ENCODE results near the gene OSBPL6. TPM values are rescaled to one million over a fixed set of nuclear protein-coding genes. Genes with fewer than 3 reads are reported as not detected.
A peak's percentile ranks its signal among the peaks of the same experiment; 100 is the strongest.
"Not testable (repeated sequence)": the region's sequence is repeated elsewhere in the genome, so short reads cannot be mapped to it uniquely, and the experiment has no call there.

Gene OSBPL6
- total RNA-seq, 4 donors from 2014 or later: 11.6 to 51.1 (median 40.7) TPM

DNA sequence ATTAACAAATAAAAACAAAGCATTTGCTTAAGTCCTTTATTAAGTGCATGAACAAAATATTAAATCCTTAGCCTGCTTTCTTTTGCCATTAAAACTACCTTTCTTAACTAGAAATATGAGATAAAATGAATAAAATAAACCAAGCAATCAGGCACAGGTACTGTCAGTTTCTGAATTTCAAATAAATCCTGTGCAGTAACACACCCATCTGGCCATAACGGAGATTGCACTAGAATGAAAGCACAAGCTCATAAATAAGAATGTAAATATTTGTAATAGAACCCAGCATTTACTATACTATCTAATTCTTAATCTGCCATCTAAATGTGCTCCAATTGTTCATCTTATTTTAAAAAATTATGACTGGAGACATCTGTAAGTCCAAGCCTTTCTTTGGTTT, 224.8 kb downstream of the OSBPL6 start:
- Histone ChIP-seq H3K4me1 (peaks cover 8 to 10% of the 10 kb centered on the region in 2 donors), H3K27ac (no peak overlapping the region), H3K9me3 (no peaks in the 10 kb centered on the region), H3K36me3 (no peaks in the 10 kb centered on the region), H3K27me3 (no peaks in the 10 kb centered on the region), H3K4me3 (no peak overlapping the region)
- intact Hi-C loops (cut with DNase I; ENCODE audit: low total_unique reads) (no loop called here), in situ Hi-C loops (cut with MboI; ENCODE audit: low sequenced_read_pairs in 4 of 4) (no loop called here)
- DNase-seq: no peak
- TF ChIP-seq POLR2A (IDR thresholded peaks at IDR 0.05): no peak
- TF ChIP-seq, protein P1, sequence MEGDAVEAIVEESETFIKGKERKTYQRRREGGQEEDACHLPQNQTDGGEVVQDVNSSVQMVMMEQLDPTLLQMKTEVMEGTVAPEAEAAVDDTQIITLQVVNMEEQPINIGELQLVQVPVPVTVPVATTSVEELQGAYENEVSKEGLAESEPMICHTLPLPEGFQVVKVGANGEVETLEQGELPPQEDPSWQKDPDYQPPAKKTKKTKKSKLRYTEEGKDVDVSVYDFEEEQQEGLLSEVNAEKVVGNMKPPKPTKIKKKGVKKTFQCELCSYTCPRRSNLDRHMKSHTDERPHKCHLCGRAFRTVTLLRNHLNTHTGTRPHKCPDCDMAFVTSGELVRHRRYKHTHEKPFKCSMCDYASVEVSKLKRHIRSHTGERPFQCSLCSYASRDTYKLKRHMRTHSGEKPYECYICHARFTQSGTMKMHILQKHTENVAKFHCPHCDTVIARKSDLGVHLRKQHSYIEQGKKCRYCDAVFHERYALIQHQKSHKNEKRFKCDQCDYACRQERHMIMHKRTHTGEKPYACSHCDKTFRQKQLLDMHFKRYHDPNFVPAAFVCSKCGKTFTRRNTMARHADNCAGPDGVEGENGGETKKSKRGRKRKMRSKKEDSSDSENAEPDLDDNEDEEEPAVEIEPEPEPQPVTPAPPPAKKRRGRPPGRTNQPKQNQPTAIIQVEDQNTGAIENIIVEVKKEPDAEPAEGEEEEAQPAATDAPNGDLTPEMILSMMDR (IDR thresholded peaks at IDR 0.05 in 4 of 5, conservative IDR thresholded peaks at IDR 0.05 in 1 of 5): peak in 1 of 5 experiments; percentile 10
- no peak for ATAC-seq

DNA sequence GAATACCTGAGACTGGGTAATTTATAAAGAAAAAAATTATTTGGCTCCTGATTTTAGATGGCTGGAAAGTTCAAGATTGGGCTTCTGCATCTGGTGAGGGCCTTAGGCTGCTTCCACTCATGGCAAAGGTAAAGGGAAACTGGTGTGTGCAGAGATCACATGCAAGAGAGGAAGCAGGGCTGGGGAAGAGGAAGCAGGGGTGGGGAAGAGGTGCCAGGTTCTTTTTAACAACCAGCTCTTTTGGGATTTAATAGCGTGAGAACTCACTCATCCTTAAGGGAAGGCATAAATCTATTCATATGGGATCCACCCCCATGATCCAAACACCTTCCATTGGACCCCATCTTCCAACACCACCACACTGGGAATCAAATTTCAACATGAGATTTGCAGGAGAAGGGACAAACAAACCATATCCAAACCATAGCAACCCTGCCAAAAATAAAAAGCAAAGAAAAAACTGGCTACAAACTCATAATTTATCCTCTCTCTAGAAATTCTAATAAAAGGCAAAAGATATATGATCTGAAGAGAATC, 226.2 kb downstream of the OSBPL6 start:
- intact Hi-C loops (cut with DNase I; ENCODE audit: low total_unique reads): no loop called here
- Histone ChIP-seq H3K4me3 (no peak overlapping the region), H3K4me1 (no peaks in the 10 kb centered on the region), H3K9me3 (no peaks in the 10 kb centered on the region), H3K36me3 (no peaks in the 10 kb centered on the region), H3K27ac (no peak overlapping the region), H3K27me3 (no peaks in the 10 kb centered on the region)
- in situ Hi-C loops (cut with MboI; ENCODE audit: low sequenced_read_pairs in 4 of 4): no loop called here
- TF ChIP-seq, protein P1 (IDR thresholded peaks at IDR 0.05 in 4 of 5, conservative IDR thresholded peaks at IDR 0.05 in 1 of 5): no peak
- TF ChIP-seq POLR2A (IDR thresholded peaks at IDR 0.05): no peak
- DNase-seq (no peak), ATAC-seq (no peak)

DNA sequence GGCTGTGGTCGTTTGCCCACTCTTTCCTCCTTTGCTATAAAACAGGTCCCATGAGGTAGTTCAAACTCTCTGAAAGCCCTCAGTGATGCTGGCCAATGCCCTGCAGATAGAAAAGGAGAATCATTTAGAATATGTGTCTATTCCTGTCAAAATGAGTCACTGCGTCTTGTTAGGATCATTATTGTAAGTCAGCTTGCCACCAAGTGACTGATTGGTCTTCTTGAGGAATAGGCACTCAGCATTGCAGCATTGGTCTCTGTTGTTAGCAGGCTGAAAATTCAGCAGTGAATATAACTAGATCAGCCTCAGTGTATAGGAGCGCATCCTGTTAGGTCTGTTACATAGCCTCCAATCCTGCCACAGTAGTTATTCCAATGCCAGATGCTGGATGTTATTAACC, 227.8 kb downstream of the OSBPL6 start:
- Histone ChIP-seq H3K4me1 (no peaks in the 10 kb centered on the region), H3K9me3 (no peaks in the 10 kb centered on the region), H3K4me3 (no peak overlapping the region), H3K27ac (no peak overlapping the region), H3K36me3 (no peaks in the 10 kb centered on the region), H3K27me3 (no peaks in the 10 kb centered on the region)
- intact Hi-C loops (cut with DNase I; ENCODE audit: low total_unique reads): no loop called here
- in situ Hi-C loops (cut with MboI; ENCODE audit: low sequenced_read_pairs in 4 of 4): no loop called here
- no peak for ATAC-seq
- no peak for TF ChIP-seq POLR2A (IDR thresholded peaks at IDR 0.05)
- TF ChIP-seq, protein P1 (IDR thresholded peaks at IDR 0.05 in 4 of 5, conservative IDR thresholded peaks at IDR 0.05 in 1 of 5): no peak
- no peak for DNase-seq

DNA sequence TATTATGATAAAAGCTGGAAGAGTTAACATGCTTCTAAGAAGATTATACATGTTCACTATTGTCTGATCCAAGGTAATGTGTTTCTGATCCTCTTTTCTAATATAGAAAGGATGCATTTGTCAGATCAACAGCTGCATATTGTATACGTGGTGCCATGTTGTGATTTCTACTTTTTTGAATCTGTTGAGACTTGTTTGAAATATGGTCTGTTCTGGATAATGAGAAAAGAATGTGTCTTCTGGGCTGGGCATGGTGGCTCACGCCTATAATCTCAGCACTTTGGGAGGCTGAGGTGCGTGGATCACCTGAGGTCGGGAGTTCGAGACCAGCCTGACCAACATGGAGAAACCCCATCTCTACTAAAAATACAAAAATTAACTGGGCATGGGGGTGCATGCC, 229.4 kb downstream of the OSBPL6 start:
- intact Hi-C loops (cut with DNase I; ENCODE audit: low total_unique reads); DNase-seq; H3K4me1 ChIP-seq; H3K9me3 ChIP-seq; H3K36me3 ChIP-seq; ATAC-seq; H3K27ac ChIP-seq; in situ Hi-C loops (cut with MboI; ENCODE audit: low sequenced_read_pairs in 4 of 4); H3K27me3 ChIP-seq; H3K4me3 ChIP-seq: not testable (repeated sequence)

DNA sequence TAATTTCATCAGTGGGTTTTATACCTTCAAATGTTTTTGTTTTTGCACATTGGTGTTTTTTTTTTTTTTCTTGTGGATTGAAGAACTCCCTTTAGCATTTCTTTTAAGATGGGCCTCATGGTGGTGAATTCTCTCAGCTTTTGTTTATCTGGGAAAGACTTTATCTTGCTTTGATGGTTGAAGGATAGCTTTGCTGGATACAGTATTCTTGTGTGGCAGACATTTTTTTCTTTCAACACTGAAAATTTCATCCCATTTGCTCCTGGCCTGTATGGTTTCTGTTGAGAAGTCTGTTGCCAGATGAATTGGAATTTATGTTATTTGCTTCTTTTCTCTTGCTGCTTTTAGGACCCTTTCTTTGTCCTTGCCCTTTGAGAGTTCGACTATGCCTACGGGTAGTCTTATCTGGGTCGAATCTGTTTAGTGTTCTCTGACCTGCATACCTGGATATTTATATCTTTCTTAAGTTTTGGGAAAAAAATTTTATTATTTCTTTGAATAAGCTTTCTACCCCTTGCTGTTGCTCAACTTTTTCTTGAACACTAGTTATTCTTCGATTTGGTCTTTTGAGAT, 231.0 kb downstream of the OSBPL6 start:
- intact Hi-C loops (cut with DNase I; ENCODE audit: low total_unique reads): no loop called here
- in situ Hi-C loops (cut with MboI; ENCODE audit: low sequenced_read_pairs in 4 of 4): no loop called here

More for the DNA sequence above, 231.0 kb downstream of the OSBPL6 start:
- no peak for ATAC-seq
- peaks cover 0 to 19% of the 10 kb centered on the region in 2 donors for H3K36me3 ChIP-seq
- no peak for DNase-seq
- H3K27ac ChIP-seq: no peak overlapping the region
- H3K27me3 ChIP-seq: no peaks in the 10 kb centered on the region
- no peak overlapping the region for H3K4me3 ChIP-seq
- H3K9me3 ChIP-seq: no peaks in the 10 kb centered on the region
- TF ChIP-seq, protein P1 (IDR thresholded peaks at IDR 0.05 in 4 of 5, conservative IDR thresholded peaks at IDR 0.05 in 1 of 5): no peak
- no peak for TF ChIP-seq POLR2A (IDR thresholded peaks at IDR 0.05)
- no peaks in the 10 kb centered on the region for H3K4me1 ChIP-seq

All from gastrocnemius medialis (tissue), 4 donors.